ENCODE results near the gene LIN54. TPM values are rescaled to one million over a fixed set of nuclear protein-coding genes. Genes with fewer than 3 reads are reported as not detected.
A peak's percentile ranks its signal among the peaks of the same experiment; 100 is the strongest.
"Not testable (repeated sequence)": the region's sequence is repeated elsewhere in the genome, so short reads cannot be mapped to it uniquely, and the experiment has no call there.

LIN54 gene
- total and polyA plus RNA-seq, 4 experiments from 2014 or later, result 7.6 to 21.7 (median 15.5) TPM

- no peaks in the 10 kb centered on the region for H3K27me3 Mint-ChIP-seq
- H3K27ac Mint-ChIP-seq, result peak overlapping the region in 1 of 7 donors; percentile 70
- CTCF ChIA-PET (ENCODE audit: partially characterized antibody), result no interaction called here
Observed at GRCh38 chr4:82921795-82922194, 88.8 kb downstream of the LIN54 start.

GRCh38 chr4:82919386-82919785, 91.2 kb downstream of the LIN54 start:
- Histone ChIP-seq H3K36me3 (ENCODE audit: insufficient read depth, low read length) (no peaks in the 10 kb centered on the region), H3K4me3 (ENCODE audit: low read length in 2 of 2) (no peak overlapping the region), H3K27ac (ENCODE audit: low read depth, low read length) (no peak overlapping the region), H3K27me3 (ENCODE audit: insufficient read depth, low read length) (no peaks in the 10 kb centered on the region), H3K9me3 (ENCODE audit: control insufficient read depth in 1 of 2, low read length in 2 of 2) (no peaks in the 10 kb centered on the region), H3K4me1 (ENCODE audit: insufficient read depth, low read length) (no peaks in the 10 kb centered on the region)
- no peaks in the 10 kb centered on the region for H3K27me3 Mint-ChIP-seq
- peaks cover 6 to 10% of the 10 kb centered on the region in 2 donors for H3K36me3 Mint-ChIP-seq
- H3K4me1 Mint-ChIP-seq, result no peaks in the 10 kb centered on the region
- DNase-seq, result no peak
- ChIA-PET CTCF (ENCODE audit: partially characterized antibody) (no interaction called here), POLR2A (ENCODE audit: partially characterized antibody) (no interaction called here)
- peak overlapping the region in 1 of 7 donors; percentile 12 for H3K27ac Mint-ChIP-seq
- intact Hi-C loops (cut with micrococcal nuclease), result no loop called here
- no peaks in the 10 kb centered on the region for H3K9me3 Mint-ChIP-seq
- no peak overlapping the region for H3K4me3 Mint-ChIP-seq

More at GRCh38 chr4:82921795-82922194, 88.8 kb downstream of the LIN54 start:
- POLR2A ChIA-PET (ENCODE audit: partially characterized antibody), result no interaction called here
- Histone ChIP-seq H3K36me3 (ENCODE audit: insufficient read depth, low read length) (no peaks in the 10 kb centered on the region), H3K27ac (ENCODE audit: low read depth, low read length) (no peak overlapping the region), H3K27me3 (ENCODE audit: insufficient read depth, low read length) (no peaks in the 10 kb centered on the region), H3K9me3 (ENCODE audit: control insufficient read depth in 1 of 2, low read length in 2 of 2) (no peaks in the 10 kb centered on the region), H3K4me3 (ENCODE audit: low read length in 2 of 2) (no peak overlapping the region), H3K4me1 (ENCODE audit: insufficient read depth, low read length) (no peaks in the 10 kb centered on the region)
- Mint-ChIP-seq H3K4me3 (no peak overlapping the region), H3K4me1 (no peaks in the 10 kb centered on the region), H3K36me3 (peaks cover 0 to 8% of the 10 kb centered on the region in 2 donors), H3K9me3 (no peaks in the 10 kb centered on the region)
- intact Hi-C loops (cut with micrococcal nuclease), result no loop called here
- no peak for DNase-seq

GRCh38 chr4:82918091-82918490, 92.5 kb downstream of the LIN54 start:
- intact Hi-C loops (cut with micrococcal nuclease), result no loop called here
- no peak overlapping the region for H3K4me3 ChIP-seq (ENCODE audit: low read length in 2 of 2)
- CTCF ChIA-PET (ENCODE audit: partially characterized antibody), result no interaction called here
- H3K27me3 Mint-ChIP-seq, result no peaks in the 10 kb centered on the region
- H3K4me3 Mint-ChIP-seq, result no peak overlapping the region
- no peak overlapping the region for H3K27ac Mint-ChIP-seq
- no peak for DNase-seq
- no peaks in the 10 kb centered on the region for H3K27me3 ChIP-seq (ENCODE audit: insufficient read depth, low read length)
- no peaks in the 10 kb centered on the region for H3K4me1 ChIP-seq (ENCODE audit: insufficient read depth, low read length)
- H3K9me3 Mint-ChIP-seq, result no peaks in the 10 kb centered on the region
- H3K4me1 Mint-ChIP-seq, result no peaks in the 10 kb centered on the region
- peaks cover 6 to 15% of the 10 kb centered on the region in 2 donors for H3K36me3 Mint-ChIP-seq
- no peak overlapping the region for H3K27ac ChIP-seq (ENCODE audit: low read depth, low read length)
- POLR2A ChIA-PET (ENCODE audit: partially characterized antibody), result no interaction called here
- H3K36me3 ChIP-seq (ENCODE audit: insufficient read depth, low read length), result no peaks in the 10 kb centered on the region
- no peaks in the 10 kb centered on the region for H3K9me3 ChIP-seq (ENCODE audit: control insufficient read depth in 1 of 2, low read length in 2 of 2)

- H3K9me3 Mint-ChIP-seq; H3K27me3 Mint-ChIP-seq; H3K4me1 Mint-ChIP-seq; intact Hi-C loops (cut with micrococcal nuclease); H3K4me1 ChIP-seq (ENCODE audit: insufficient read depth, low read length); H3K9me3 ChIP-seq (ENCODE audit: control insufficient read depth in 1 of 2, low read length in 2 of 2); H3K4me3 ChIP-seq (ENCODE audit: low read length in 2 of 2); DNase-seq; POLR2A ChIA-PET (ENCODE audit: partially characterized antibody); H3K4me3 Mint-ChIP-seq; H3K36me3 ChIP-seq (ENCODE audit: insufficient read depth, low read length); H3K27me3 ChIP-seq (ENCODE audit: insufficient read depth, low read length); H3K27ac ChIP-seq (ENCODE audit: low read depth, low read length): not testable (repeated sequence)
- peaks cover 6 to 25% of the 10 kb centered on the region in 2 donors for H3K36me3 Mint-ChIP-seq
- CTCF ChIA-PET (ENCODE audit: partially characterized antibody), result interaction anchor here (1.7 kb wide), 1 partner anchor 22 kb away, joined by 3 read pairs; no protein-coding TSS in a partner anchor
- H3K27ac Mint-ChIP-seq, result peak overlapping the region in 1 of 7 donors; percentile 53
Observed at GRCh38 chr4:82913968-82914367, 96.7 kb downstream of the LIN54 start.

GRCh38 chr4:82913305-82913704, 97.3 kb downstream of the LIN54 start:
- Histone ChIP-seq H3K4me3 (ENCODE audit: low read length in 2 of 2) (no peak overlapping the region), H3K27ac (ENCODE audit: low read depth, low read length) (no peak overlapping the region), H3K4me1 (ENCODE audit: insufficient read depth, low read length) (no peaks in the 10 kb centered on the region), H3K36me3 (ENCODE audit: insufficient read depth, low read length) (no peaks in the 10 kb centered on the region), H3K27me3 (ENCODE audit: insufficient read depth, low read length) (no peaks in the 10 kb centered on the region), H3K9me3 (ENCODE audit: control insufficient read depth in 1 of 2, low read length in 2 of 2) (no peaks in the 10 kb centered on the region)
- no peaks in the 10 kb centered on the region for H3K9me3 Mint-ChIP-seq
- H3K4me1 Mint-ChIP-seq, result peaks cover 0 to 2% (median 0%) of the 10 kb centered on the region in 4 donors
- no peak overlapping the region for H3K4me3 Mint-ChIP-seq
- peaks cover 4 to 25% of the 10 kb centered on the region in 2 donors for H3K36me3 Mint-ChIP-seq
- DNase-seq, result no peak
- no peaks in the 10 kb centered on the region for H3K27me3 Mint-ChIP-seq
- intact Hi-C loops (cut with micrococcal nuclease), result no loop called here
- ChIA-PET CTCF (ENCODE audit: partially characterized antibody) (interaction anchor here (1.7 kb wide), 1 partner anchor 23 kb away, joined by 3 read pairs; no protein-coding TSS in a partner anchor), POLR2A (ENCODE audit: partially characterized antibody) (no interaction called here)
- peak overlapping the region in 1 of 7 donors; percentile 53 for H3K27ac Mint-ChIP-seq

DNA sequence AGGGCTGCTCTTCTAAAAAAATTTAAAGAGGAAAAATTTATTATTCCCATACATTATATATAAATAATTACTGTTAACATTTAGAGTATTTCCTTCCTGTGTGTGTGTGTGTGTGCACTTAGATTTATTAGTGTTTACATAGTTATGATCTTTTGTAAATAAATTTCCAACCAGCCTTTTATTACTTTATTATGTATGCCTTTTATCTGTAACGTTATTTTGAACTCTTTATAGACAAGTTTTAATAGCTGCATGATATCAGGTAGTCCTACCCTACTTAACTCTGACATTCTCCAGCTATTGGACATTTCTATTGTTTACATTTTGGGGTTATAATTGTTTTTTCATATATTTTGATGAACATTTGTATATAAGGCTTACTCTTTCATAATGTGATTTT, 101.3 kb downstream of the LIN54 start:
- ChIA-PET POLR2A (ENCODE audit: partially characterized antibody) (no interaction called here), CTCF (ENCODE audit: partially characterized antibody) (interaction anchor here (0.6 kb wide), 1 partner anchor 371 kb away, joined by 3 read pairs; no protein-coding TSS in a partner anchor)
- Histone ChIP-seq H3K27me3 (ENCODE audit: insufficient read depth, low read length) (no peaks in the 10 kb centered on the region), H3K27ac (ENCODE audit: low read depth, low read length) (no peak overlapping the region), H3K4me3 (ENCODE audit: low read length in 2 of 2) (no peak overlapping the region), H3K4me1 (ENCODE audit: insufficient read depth, low read length) (peaks cover 7% of the 10 kb centered on the region), H3K36me3 (ENCODE audit: insufficient read depth, low read length) (no peaks in the 10 kb centered on the region), H3K9me3 (ENCODE audit: control insufficient read depth in 1 of 2, low read length in 2 of 2) (no peaks in the 10 kb centered on the region)
- Mint-ChIP-seq H3K27me3 (no peaks in the 10 kb centered on the region), H3K36me3 (peaks cover 0 to 19% of the 10 kb centered on the region in 2 donors), H3K4me3 (no peak overlapping the region), H3K9me3 (no peaks in the 10 kb centered on the region), H3K4me1 (peaks cover 3 to 10% (median 5%) of the 10 kb centered on the region in 4 donors), H3K27ac (no peak overlapping the region)
- intact Hi-C loops (cut with micrococcal nuclease), result no loop called here
- DNase-seq, result no peak

DNA sequence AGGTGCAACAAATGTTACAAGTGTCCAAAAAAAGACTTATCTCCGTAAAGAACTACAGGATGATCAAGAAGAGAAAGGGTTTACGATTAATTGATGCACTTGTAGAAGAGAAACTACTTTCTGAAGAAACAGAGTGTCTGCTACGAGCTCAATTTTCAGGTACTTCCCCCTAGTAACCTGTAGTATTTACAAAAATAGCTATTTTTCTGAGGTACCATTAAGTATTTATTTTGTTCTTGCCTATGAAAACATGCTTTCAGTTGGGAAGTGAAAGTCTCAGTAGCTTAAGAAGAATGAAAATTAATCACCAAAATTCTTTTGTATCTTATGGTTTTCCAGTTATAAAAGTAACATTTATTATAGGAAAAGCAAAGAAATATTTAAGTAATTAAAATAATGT, 104.2 kb downstream of the LIN54 start:
- no peak overlapping the region for H3K4me3 ChIP-seq (ENCODE audit: low read length in 2 of 2)
- intact Hi-C loops (cut with micrococcal nuclease), result no loop called here
- no peak for DNase-seq
- peaks cover 16% of the 10 kb centered on the region for H3K4me1 ChIP-seq (ENCODE audit: insufficient read depth, low read length)
- ChIA-PET POLR2A (ENCODE audit: partially characterized antibody) (interaction anchor here (1.2 kb wide), 1 partner anchor 129 kb away, joined by 3 read pairs; the partner anchor contains the start of gene COPS4), CTCF (ENCODE audit: partially characterized antibody) (interaction anchor here (0.8 kb wide), 1 partner anchor 54 kb away, joined by 3 read pairs; no protein-coding TSS in a partner anchor)
- H3K9me3 ChIP-seq (ENCODE audit: control insufficient read depth in 1 of 2, low read length in 2 of 2), result no peaks in the 10 kb centered on the region
- Mint-ChIP-seq H3K27me3 (no peaks in the 10 kb centered on the region), H3K4me3 (no peak overlapping the region), H3K4me1 (peaks cover 3 to 14% (median 5%) of the 10 kb centered on the region in 4 donors), H3K36me3 (peaks cover 0 to 15% of the 10 kb centered on the region in 2 donors), H3K9me3 (no peaks in the 10 kb centered on the region), H3K27ac (no peak overlapping the region)
- H3K27ac ChIP-seq (ENCODE audit: low read depth, low read length), result no peak overlapping the region
- H3K27me3 ChIP-seq (ENCODE audit: insufficient read depth, low read length), result no peaks in the 10 kb centered on the region
- H3K36me3 ChIP-seq (ENCODE audit: insufficient read depth, low read length), result no peaks in the 10 kb centered on the region

Data from CD4-positive, alpha-beta memory T cell (primary cell).